ENCODE data around the gene BNIP2.
A peak's percentile ranks its signal among the peaks of the same experiment; 100 is the strongest.
"Not testable (repeated sequence)": the region's sequence is repeated elsewhere in the genome, so short reads cannot be mapped to it uniquely, and the experiment has no call there.

BNIP2 gene

DNA sequence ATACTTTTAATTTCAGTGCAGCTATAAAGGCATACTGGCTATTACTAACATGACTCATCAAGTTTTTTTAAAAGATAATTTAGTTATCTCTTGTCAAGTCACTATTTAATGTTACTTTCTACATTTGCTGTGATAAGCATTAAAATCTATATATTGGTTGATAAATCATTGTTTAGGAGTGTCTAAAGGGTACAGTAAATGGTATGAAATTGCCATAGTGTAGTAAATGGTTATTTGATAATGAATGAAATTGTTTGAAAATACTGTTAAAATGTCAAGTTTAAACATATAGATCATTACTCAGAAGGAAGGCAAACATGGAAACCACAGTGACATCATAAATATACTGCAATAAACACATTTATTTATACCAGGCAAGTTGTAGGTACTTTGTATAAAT lies 13.2 kb upstream of the BNIP2 start:
- DNase-seq (ENCODE audit: low read depth) = no peak
- no peak for TF ChIP-seq CTCF (IDR thresholded peaks at IDR 0.05; ENCODE audit: low read depth, low read length, missing control alignments)

GRCh38 chr15:59701880-59702279 lies 12.8 kb upstream of the BNIP2 start:
- no peak for TF ChIP-seq CTCF (IDR thresholded peaks at IDR 0.05; ENCODE audit: low read depth, low read length, missing control alignments)
- no peak for DNase-seq (ENCODE audit: low read depth)
- no peak overlapping the region for H3K4me3 ChIP-seq (ENCODE audit: low read depth, low read length)

More for the DNA sequence above, 13.2 kb upstream of the BNIP2 start:
- no peak overlapping the region for H3K4me3 ChIP-seq (ENCODE audit: low read depth, low read length)

GRCh38 chr15:59699810-59700431 lies 10.8 kb upstream of the BNIP2 start:
- TF ChIP-seq CTCF (IDR thresholded peaks at IDR 0.05; ENCODE audit: low read depth, low read length, missing control alignments) = no peak
- DNase-seq (ENCODE audit: low read depth) = no peak
- H3K4me3 ChIP-seq (ENCODE audit: low read depth, low read length) = no peak overlapping the region

GRCh38 chr15:59698065-59698464 lies 8.9 kb upstream of the BNIP2 start:
- DNase-seq (ENCODE audit: low read depth); H3K4me3 ChIP-seq (ENCODE audit: low read depth, low read length): not testable (repeated sequence)

DNA sequence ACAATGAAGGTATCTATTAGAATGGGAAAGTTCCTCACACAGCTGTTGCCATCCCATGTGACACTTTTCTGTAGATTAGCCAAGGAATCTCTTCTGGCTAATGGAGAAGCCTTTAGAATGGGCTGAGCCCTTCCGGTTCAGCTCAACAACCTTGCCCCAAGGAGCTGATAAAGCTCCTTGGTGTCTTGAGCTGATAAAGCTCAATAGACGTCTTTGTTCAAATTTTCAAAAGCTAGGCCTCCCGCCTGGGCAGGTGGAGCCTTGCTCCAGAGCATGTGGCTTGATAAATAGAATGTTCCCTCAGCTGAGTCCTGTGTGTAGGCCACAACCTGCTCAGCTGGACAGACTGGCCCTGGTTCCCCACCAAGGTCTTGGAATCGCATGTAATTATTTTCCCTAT lies 7.2 kb upstream of the BNIP2 start:
- DNase-seq (ENCODE audit: low read depth) = no peak
- H3K4me3 ChIP-seq (ENCODE audit: low read depth, low read length) = no peak overlapping the region
- no peak for TF ChIP-seq CTCF (IDR thresholded peaks at IDR 0.05; ENCODE audit: low read depth, low read length, missing control alignments)

GRCh38 chr15:59694779-59695178 lies 5.7 kb upstream of the BNIP2 start:
- DNase-seq (ENCODE audit: low read depth) = no peak
- no peak for TF ChIP-seq CTCF (IDR thresholded peaks at IDR 0.05; ENCODE audit: low read depth, low read length, missing control alignments)
- H3K4me3 ChIP-seq (ENCODE audit: low read depth, low read length) = no peak overlapping the region

GRCh38 chr15:59691194-59691805 lies 2.2 kb upstream of the BNIP2 start:
- TF ChIP-seq CTCF (IDR thresholded peaks at IDR 0.05; ENCODE audit: low read depth, low read length, missing control alignments) = peak; percentile 49
- H3K4me3 ChIP-seq (ENCODE audit: low read depth, low read length) = no peak overlapping the region
- peak; percentile 19 for DNase-seq (ENCODE audit: low read depth)

Measured in GM12864 (cell line).